ENCODE results near the gene NCAM1. TPM values are rescaled to one million over a fixed set of nuclear protein-coding genes. Genes with fewer than 3 reads are reported as not detected.

Gene NCAM1
- total and polyA plus RNA-seq, 10 donors = 0.41 to 13.2 (median 7.1) TPM

DNA sequence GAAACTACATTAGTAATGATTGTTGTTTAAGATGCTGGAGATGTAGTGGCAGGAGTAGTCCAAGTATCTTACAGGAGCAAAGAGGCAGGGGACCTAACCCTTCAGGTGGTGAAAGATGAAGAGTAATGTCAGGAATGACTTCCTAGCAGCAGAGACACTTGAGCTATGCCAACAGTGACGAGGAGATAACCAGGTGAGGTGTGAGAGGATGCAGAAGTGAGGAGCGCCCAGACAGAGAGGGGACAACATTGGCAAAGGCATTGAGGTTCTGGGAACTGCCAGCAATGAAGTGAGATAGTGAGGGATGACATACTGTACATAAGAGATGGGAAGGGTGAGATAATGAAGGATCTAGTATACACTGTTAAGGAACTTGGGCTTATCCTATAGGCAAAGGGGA lies 95.8 kb downstream of the NCAM1 start:
- intact Hi-C loops (cut with DNase I; ENCODE audit: low total_unique reads) = no loop called here
- no peak overlapping the region for H3K27ac ChIP-seq
- no peak for TF ChIP-seq POLR2A (IDR thresholded peaks at IDR 0.05)
- TF ChIP-seq, protein P1, sequence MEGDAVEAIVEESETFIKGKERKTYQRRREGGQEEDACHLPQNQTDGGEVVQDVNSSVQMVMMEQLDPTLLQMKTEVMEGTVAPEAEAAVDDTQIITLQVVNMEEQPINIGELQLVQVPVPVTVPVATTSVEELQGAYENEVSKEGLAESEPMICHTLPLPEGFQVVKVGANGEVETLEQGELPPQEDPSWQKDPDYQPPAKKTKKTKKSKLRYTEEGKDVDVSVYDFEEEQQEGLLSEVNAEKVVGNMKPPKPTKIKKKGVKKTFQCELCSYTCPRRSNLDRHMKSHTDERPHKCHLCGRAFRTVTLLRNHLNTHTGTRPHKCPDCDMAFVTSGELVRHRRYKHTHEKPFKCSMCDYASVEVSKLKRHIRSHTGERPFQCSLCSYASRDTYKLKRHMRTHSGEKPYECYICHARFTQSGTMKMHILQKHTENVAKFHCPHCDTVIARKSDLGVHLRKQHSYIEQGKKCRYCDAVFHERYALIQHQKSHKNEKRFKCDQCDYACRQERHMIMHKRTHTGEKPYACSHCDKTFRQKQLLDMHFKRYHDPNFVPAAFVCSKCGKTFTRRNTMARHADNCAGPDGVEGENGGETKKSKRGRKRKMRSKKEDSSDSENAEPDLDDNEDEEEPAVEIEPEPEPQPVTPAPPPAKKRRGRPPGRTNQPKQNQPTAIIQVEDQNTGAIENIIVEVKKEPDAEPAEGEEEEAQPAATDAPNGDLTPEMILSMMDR (IDR thresholded peaks at IDR 0.05 in 8 of 11, conservative IDR thresholded peaks at IDR 0.05 in 3 of 11) = no peak
- TF ChIP-seq POLR2AphosphoS5 (IDR thresholded peaks at IDR 0.05) = no peak
- H3K4me3 ChIP-seq = no peak overlapping the region
- no peaks in the 10 kb centered on the region for H3K36me3 ChIP-seq
- H3K9me3 ChIP-seq = no peaks in the 10 kb centered on the region
- H3K4me1 ChIP-seq = no peaks in the 10 kb centered on the region
- 62 to 78% (median 69%) methylated on average over 2 of the region's 2 CpGs for WGBS, 5 donors
- no peak for DNase-seq
- H3K27me3 ChIP-seq (replicated peaks in 1 of 7) = no peaks in the 10 kb centered on the region

DNA sequence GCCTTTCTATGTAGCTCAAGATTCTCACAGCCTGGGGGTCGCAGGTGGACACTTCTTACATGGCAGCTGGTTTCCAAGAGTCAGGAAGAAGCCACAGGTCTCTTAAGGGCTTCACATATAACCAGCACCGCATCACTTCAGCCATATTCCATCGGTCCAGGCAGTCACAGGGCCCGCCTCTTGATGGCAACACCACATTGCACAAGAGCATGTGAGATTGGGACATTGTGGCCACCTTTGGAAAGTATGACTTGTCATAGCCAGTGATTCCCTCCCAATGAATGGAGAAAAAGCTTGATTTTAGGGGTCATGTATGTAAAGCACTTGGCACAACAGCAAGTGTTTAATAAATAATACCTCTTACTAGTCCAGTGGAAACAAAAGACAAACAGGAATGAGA lies 98.3 kb downstream of the NCAM1 start:
- 69 to 84% (median 76%) methylated on average over 3 to 4 of the region's 4 CpGs for WGBS, 5 donors
- Histone ChIP-seq H3K27me3 (replicated peaks in 1 of 7) (no peaks in the 10 kb centered on the region), H3K9me3 (no peaks in the 10 kb centered on the region), H3K4me1 (no peaks in the 10 kb centered on the region), H3K27ac (no peak overlapping the region), H3K4me3 (no peak overlapping the region), H3K36me3 (no peaks in the 10 kb centered on the region)
- TF ChIP-seq POLR2AphosphoS5 (IDR thresholded peaks at IDR 0.05) = no peak
- DNase-seq = no peak
- intact Hi-C loops (cut with DNase I; ENCODE audit: low total_unique reads) = no loop called here

DNA sequence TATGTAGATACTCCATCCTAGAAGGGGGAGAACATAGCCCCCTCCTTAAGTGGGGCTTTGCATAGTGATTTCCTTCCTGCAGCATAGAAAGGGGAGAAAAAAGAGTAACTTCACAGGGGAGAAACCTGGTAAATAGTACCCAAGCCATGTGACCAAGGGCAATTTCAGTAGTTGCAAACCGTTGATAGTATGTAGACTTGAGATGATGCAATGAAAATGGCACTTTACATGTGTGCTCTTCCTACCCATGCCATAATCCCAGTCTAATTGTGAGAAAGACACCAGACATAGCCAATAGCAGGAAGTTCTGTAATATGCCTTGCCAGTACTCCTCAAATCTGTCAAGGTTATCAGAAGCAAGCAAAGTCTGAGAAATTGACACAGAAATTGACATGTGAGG lies 104.1 kb downstream of the NCAM1 start:
- Histone ChIP-seq H3K27me3 (replicated peaks in 1 of 7) (no peaks in the 10 kb centered on the region), H3K4me1 (no peaks in the 10 kb centered on the region), H3K36me3 (no peaks in the 10 kb centered on the region), H3K9me3 (no peaks in the 10 kb centered on the region), H3K27ac (no peak overlapping the region), H3K4me3 (no peak overlapping the region)
- 40 to 60% (median 53%) methylated on average over 1 of the region's 1 CpG for WGBS, 5 donors
- TF ChIP-seq POLR2A (IDR thresholded peaks at IDR 0.05) = no peak
- intact Hi-C loops (cut with DNase I; ENCODE audit: low total_unique reads) = no loop called here
- DNase-seq = no peak

DNA sequence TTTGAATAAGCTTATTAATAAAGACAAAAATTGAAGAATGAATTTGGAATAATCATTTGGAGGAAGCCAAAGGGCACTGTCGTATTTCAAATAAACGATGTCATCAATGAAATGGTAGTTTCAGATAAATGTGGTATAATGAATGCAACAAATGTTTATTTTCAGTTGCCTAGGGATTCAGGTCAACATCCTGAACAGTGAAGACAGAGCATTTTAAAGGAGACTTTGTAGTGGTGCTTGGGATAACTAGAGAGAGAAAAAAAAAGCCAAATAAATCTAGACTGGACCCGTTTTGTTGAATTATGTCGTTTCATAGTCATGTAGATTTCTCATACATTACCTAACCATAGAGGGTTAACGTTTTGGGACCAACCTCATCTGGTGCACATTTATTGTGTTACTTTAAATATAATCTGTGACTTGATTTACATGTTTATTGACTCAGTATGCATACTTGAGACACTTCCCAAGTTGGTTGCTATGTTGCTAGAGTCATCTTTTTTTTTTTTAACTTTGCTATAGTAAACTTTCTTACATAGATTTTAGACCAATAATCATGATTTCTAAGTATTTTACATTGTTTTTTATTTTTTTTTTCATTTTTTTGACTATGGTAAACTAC lies 111.1 kb downstream of the NCAM1 start:
- H3K4me3 ChIP-seq = no peak overlapping the region
- WGBS, 5 donors = 74 to 82% (median 80%) methylated on average over 5 of the region's 5 CpGs
- H3K27ac ChIP-seq = no peak overlapping the region
- H3K4me1 ChIP-seq = no peaks in the 10 kb centered on the region
- TF ChIP-seq POLR2A (IDR thresholded peaks at IDR 0.05) (no peak), POLR2AphosphoS5 (IDR thresholded peaks at IDR 0.05) (no peak)
- TF ChIP-seq, protein P1 (IDR thresholded peaks at IDR 0.05 in 8 of 11, conservative IDR thresholded peaks at IDR 0.05 in 3 of 11) = no peak
- H3K9me3 ChIP-seq = no peaks in the 10 kb centered on the region
- H3K36me3 ChIP-seq = no peaks in the 10 kb centered on the region
- intact Hi-C loops (cut with DNase I; ENCODE audit: low total_unique reads) = no loop called here
- H3K27me3 ChIP-seq (replicated peaks in 1 of 7) = no peaks in the 10 kb centered on the region
- DNase-seq = no peak

DNA sequence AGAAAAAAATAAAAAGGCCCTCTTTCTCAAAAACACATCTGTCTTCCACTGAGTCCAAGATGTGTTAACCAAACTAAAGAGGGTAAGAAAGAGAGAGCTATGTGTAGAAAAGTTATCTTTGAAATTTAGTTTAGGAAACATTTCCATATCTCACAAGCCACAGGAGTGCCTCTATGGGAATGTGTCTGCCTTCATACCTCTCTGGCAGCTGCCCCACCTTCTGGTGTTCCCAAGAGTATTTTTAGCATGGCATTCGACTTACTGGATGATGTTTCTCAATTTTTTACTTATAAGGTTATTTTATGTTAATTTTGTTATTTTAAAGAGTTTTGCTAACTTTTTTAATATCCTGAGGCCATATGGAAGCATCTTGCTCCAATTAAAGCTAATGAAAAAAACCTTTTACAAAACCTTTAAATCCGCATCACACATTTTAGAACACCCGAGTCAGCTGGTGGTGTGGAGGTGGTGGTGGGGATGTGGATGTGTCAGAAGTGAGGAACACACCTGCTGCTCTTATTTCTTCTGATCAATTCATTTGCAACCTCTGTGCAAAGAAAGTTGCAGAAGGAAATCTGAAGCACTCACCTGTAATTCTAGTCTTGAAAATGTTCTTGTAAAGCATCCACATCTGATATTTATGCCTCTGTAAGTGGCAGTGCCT lies 112.2 kb downstream of the NCAM1 start:
- no peak for DNase-seq
- Histone ChIP-seq H3K27me3 (replicated peaks in 1 of 7) (no peaks in the 10 kb centered on the region), H3K4me1 (no peaks in the 10 kb centered on the region), H3K4me3 (no peak overlapping the region), H3K9me3 (no peaks in the 10 kb centered on the region), H3K36me3 (no peaks in the 10 kb centered on the region), H3K27ac (no peak overlapping the region)
- no peak for TF ChIP-seq POLR2AphosphoS5 (IDR thresholded peaks at IDR 0.05)
- TF ChIP-seq POLR2A (IDR thresholded peaks at IDR 0.05) = no peak
- TF ChIP-seq, protein P1 (IDR thresholded peaks at IDR 0.05 in 8 of 11, conservative IDR thresholded peaks at IDR 0.05 in 3 of 11) = no peak
- intact Hi-C loops (cut with DNase I; ENCODE audit: low total_unique reads) = no loop called here
- WGBS, 5 donors = 74 to 91% (median 79%) methylated on average over 3 of the region's 3 CpGs

All from spleen (tissue), 11 donors.